A673 (cell line): ENCODE results near the gene TGIF1.

Experiments used
- EZH2 ChIP-seq: fragments of 200-600 bp; sonication (generic); IDR thresholded peaks from 2 replicates; pipeline ENCODE4 v1.6.1; 2017; ENCODE audit warnings: borderline replicate concordance, low read depth, mild to moderate bottlenecking, mixed read lengths, antibody characterized with exemption, low read length; ENCODE audit not compliant: poor library complexity, severe bottlenecking
- TF ChIP-seq, protein P1 (sequence below): fragments of 300-800, 200-600 bp; sonication (generic); conservative IDR thresholded peaks from 2 replicates; pipeline ENCODE4 v1.5.1; 2017; ENCODE audit warnings: low read depth, mild to moderate bottlenecking, antibody characterized with exemption, low read length, moderate library complexity, mixed read lengths

DNA sequence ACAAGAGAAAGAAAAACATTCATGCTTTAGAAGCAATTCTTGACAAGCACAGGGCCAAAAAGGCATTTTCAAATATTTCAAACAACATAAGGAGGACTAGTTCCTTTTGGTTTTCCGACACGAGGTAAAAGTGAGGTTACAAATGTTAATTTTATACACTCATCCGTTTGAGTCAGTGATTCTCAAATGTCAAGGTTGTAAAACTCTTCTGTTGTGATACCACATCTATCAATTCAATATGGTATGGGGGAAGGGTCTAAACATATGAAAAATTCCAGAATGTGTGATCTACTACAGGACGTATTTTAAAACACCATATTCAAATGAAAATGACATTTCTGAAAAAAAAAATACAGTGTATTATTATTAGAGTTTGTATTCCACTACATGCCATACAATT, 52.7 kb downstream of the TGIF1 start:
- TF ChIP-seq, protein P1, sequence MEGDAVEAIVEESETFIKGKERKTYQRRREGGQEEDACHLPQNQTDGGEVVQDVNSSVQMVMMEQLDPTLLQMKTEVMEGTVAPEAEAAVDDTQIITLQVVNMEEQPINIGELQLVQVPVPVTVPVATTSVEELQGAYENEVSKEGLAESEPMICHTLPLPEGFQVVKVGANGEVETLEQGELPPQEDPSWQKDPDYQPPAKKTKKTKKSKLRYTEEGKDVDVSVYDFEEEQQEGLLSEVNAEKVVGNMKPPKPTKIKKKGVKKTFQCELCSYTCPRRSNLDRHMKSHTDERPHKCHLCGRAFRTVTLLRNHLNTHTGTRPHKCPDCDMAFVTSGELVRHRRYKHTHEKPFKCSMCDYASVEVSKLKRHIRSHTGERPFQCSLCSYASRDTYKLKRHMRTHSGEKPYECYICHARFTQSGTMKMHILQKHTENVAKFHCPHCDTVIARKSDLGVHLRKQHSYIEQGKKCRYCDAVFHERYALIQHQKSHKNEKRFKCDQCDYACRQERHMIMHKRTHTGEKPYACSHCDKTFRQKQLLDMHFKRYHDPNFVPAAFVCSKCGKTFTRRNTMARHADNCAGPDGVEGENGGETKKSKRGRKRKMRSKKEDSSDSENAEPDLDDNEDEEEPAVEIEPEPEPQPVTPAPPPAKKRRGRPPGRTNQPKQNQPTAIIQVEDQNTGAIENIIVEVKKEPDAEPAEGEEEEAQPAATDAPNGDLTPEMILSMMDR = no peak
- TF ChIP-seq EZH2 = no peak
